ENCODE results near the gene MTF1.

DNA sequence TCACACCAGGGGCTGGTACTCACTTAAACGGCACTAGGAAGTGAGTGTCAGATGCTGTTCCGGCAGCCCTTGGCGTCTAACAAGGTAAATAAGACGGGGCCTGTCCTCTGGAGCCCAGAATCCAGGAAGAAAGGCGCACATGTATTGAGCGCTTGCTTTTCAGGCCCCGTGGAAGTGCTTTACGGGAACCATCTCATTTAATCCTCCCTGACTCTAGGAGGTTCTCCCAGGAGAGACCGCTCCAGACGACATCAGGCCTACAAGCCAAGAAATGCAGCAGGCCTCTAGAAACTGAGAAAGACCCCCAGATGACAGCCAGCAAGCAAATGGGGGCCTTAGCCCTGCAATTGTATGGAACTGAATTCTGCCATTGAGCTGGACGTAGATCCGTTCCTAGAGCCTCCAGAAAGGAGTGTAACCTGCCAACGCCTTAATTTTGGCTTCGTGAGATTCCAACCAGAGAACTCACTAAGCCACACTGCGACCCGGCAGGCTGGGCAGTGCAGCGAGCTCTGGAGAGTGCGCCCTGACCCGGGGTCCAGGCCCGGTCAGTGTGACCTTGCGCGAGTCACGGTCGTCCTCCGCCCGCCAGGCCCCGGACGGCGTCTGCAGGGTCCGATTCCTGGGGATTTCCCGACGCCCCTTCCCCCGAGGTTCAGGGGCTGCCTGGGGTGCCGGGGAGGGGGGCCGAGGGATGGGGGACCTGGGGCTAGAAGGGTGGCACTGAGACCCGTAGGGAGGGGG lies 66.3 kb downstream of the MTF1 start:
- TF ChIP-seq POLR2A (IDR thresholded peaks at IDR 0.05; ENCODE audit: low read length) (no peak), GATA1 (IDR thresholded peaks at IDR 0.05; ENCODE audit: low read depth, low read length) (no peak)

All from erythroblast (primary cell).